ENCODE data around the gene HNRNPU. TPM values are rescaled to one million over a fixed set of nuclear protein-coding genes. Genes with fewer than 3 reads are reported as not detected.
A peak's percentile ranks its signal among the peaks of the same experiment; 100 is the strongest.

The HNRNPU gene
- total RNA-seq, 1 donor from 2014 or later, result 128 TPM

GRCh38 chr1:244866355-244866754 is 2.0 kb upstream of the HNRNPU start:
- H3K9me3 ChIP-seq, result no peaks in the 10 kb centered on the region
- H3K4me1 ChIP-seq, result peaks cover 0 to 14% of the 10 kb centered on the region in 2 donors
- H3K27ac ChIP-seq, result peak overlapping the region; percentile 99 to 100
- no peak for DNase-seq (ENCODE audit: low spot score in 2 of 2)
- H3K27me3 ChIP-seq, result no peaks in the 10 kb centered on the region
- no peak for TF ChIP-seq CTCF (IDR thresholded peaks at IDR 0.05)
- H3K36me3 ChIP-seq, result peaks cover 0 to 9% of the 10 kb centered on the region in 2 donors
- intact Hi-C loops (cut with DNase I), result no loop called here
- no peak overlapping the region for H3K4me3 ChIP-seq

- Histone ChIP-seq H3K27me3 (no peaks in the 10 kb centered on the region), H3K4me3 (peak overlapping the region in 1 of 2 donors; percentile 90), H3K36me3 (peaks cover 0 to 13% of the 10 kb centered on the region in 2 donors), H3K4me1 (peaks cover 3 to 19% of the 10 kb centered on the region in 2 donors), H3K9me3 (no peaks in the 10 kb centered on the region), H3K27ac (peak overlapping the region; percentile 99 to 100)
- no peak for TF ChIP-seq CTCF (IDR thresholded peaks at IDR 0.05)
- intact Hi-C loops (cut with DNase I), result loop anchor here (2.0 kb wide), 1 partner anchor 177 kb away; no protein-coding TSS in a partner anchor
- no peak for DNase-seq (ENCODE audit: low spot score in 2 of 2)
Measured at GRCh38 chr1:244865820-244866219, 1.5 kb upstream of the HNRNPU start.

GRCh38 chr1:244865028-244865371 is 657 bp upstream of the HNRNPU start:
- intact Hi-C loops (cut with DNase I), result loop anchor here (2.0 kb wide), 1 partner anchor 178 kb away; no protein-coding TSS in a partner anchor
- Histone ChIP-seq H3K4me3 (peak overlapping the region; percentile 90 to 100), H3K4me1 (peaks cover 6 to 27% of the 10 kb centered on the region in 2 donors), H3K27ac (peak overlapping the region; percentile 99 to 100), H3K9me3 (no peaks in the 10 kb centered on the region), H3K27me3 (no peaks in the 10 kb centered on the region), H3K36me3 (peaks cover 3 to 21% of the 10 kb centered on the region in 2 donors)
- DNase-seq (ENCODE audit: low spot score in 2 of 2), result peak in 1 of 2 donors; percentile 68
- no peak for TF ChIP-seq CTCF (IDR thresholded peaks at IDR 0.05)

- Histone ChIP-seq H3K4me1 (peaks cover 11 to 40% of the 10 kb centered on the region in 2 donors), H3K36me3 (peaks cover 17 to 34% of the 10 kb centered on the region in 2 donors), H3K4me3 (peak overlapping the region; percentile 90 to 100), H3K27ac (peak overlapping the region; percentile 99 to 100), H3K27me3 (no peaks in the 10 kb centered on the region), H3K9me3 (no peaks in the 10 kb centered on the region)
- peak in 1 of 2 donors; percentile 68 for DNase-seq (ENCODE audit: low spot score in 2 of 2)
- intact Hi-C loops (cut with DNase I), result loop anchor here (1.0 to 5.0 kb wide), 6 partner anchors 28 to 1704 kb away; partner anchors contain the start of genes ADSS2, CNST, COX20 and DESI2
- no peak for TF ChIP-seq CTCF (IDR thresholded peaks at IDR 0.05)
Measured at GRCh38 chr1:244863491-244864252, 671 bp downstream of the HNRNPU start.

GRCh38 chr1:244862699-244863490 is 1.4 kb downstream of the HNRNPU start:
- Histone ChIP-seq H3K27ac (peak overlapping the region; percentile 99 to 100), H3K36me3 (peaks cover 24 to 42% of the 10 kb centered on the region in 2 donors), H3K4me3 (peak overlapping the region; percentile 90 to 100), H3K4me1 (peaks cover 11 to 48% of the 10 kb centered on the region in 2 donors), H3K9me3 (no peaks in the 10 kb centered on the region), H3K27me3 (no peaks in the 10 kb centered on the region)
- DNase-seq (ENCODE audit: low spot score in 2 of 2), result peak; percentile 84 to 98
- intact Hi-C loops (cut with DNase I), result loop anchor here (1.0 to 5.0 kb wide), 4 partner anchors 28 to 1704 kb away; partner anchors contain the start of genes ADSS2, CNST, COX20 and DESI2
- no peak for TF ChIP-seq CTCF (IDR thresholded peaks at IDR 0.05)
